ENCODE data around the gene KDF1.
A peak's percentile ranks its signal among the peaks of the same experiment; 100 is the strongest.
"Not testable (repeated sequence)": the region's sequence is repeated elsewhere in the genome, so short reads cannot be mapped to it uniquely, and the experiment has no call there.

The KDF1 gene

DNA sequence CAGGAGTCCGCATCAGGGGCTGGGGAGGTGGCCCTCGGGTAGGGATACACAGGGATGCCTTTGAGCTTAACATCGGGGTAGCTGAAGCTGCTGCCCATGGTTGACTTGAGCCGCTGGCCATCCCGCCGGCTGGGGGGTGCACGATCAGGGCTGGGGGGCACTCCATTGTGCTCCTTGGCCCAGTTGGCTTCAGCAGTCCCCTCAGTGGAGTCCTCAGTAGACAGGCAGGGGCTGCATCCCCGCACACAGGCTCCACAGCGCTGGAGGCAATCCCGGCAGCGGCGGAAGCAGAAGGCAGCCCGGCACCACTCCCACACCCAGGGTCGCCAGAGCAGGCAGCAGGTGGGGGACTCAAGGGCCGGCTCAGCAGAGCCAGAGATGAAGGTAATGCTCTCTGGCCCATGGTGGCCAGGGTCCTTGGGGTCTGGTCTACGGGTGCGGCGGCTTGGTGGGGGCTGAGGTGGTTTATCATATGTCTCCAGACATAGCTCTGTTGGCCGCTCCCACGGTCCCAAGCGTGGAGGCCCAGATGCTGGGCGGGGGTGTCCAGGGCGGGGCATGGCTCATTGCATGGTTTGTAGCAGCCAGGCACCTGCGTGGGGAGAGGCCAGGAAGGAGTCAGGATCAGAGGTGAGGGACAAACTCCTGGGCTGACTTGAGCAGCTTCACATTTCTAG, 8.3 kb downstream of the KDF1 start:
- DNase-seq (ENCODE audit: low read depth, low spot score): no peak
- no peak overlapping the region for H3K4me3 ChIP-seq
- TF ChIP-seq EZH2 (IDR thresholded peaks at IDR 0.05) (no peak), FOXP2 (optimal IDR thresholded peaks at IDR 0.05; ENCODE audit: control extremely low read depth, extremely low read length, insufficient read depth) (no peak), POLR2AphosphoS5 (IDR thresholded peaks at IDR 0.05; ENCODE audit: borderline replicate concordance, low read depth, low read length) (no peak)
- peaks cover 1% of the 10 kb centered on the region; the same call in 1 of the 2 replicates for H3K36me3 ChIP-seq (ENCODE audit: insufficient read depth, low read length)
- no peak overlapping the region for H3K27ac ChIP-seq
- H3K9me3 ChIP-seq (ENCODE audit: low read depth, low read length): no peaks in the 10 kb centered on the region
- no peak overlapping the region for H3K9ac ChIP-seq (ENCODE audit: insufficient read length)

DNA sequence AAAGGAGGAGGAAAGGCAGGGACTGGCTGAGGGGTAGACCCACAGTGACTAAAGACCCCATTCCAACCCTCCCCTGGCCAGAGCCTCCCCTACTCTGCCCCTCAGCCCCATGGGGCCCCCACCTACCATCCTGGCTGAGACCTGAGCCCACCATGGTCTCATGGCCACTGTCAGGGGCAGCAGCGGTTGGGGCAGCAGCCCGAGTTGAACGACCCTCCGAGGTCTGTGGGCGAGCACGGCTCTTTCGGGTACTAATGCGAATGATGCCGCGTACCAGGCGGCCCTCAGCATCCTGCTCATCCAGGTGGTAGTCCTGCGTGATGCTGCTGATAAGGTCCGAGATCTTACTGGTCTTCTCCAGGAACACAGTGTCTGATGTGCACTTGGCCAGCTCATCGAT, 9.1 kb downstream of the KDF1 start:
- no peak overlapping the region for H3K27ac ChIP-seq

DNA sequence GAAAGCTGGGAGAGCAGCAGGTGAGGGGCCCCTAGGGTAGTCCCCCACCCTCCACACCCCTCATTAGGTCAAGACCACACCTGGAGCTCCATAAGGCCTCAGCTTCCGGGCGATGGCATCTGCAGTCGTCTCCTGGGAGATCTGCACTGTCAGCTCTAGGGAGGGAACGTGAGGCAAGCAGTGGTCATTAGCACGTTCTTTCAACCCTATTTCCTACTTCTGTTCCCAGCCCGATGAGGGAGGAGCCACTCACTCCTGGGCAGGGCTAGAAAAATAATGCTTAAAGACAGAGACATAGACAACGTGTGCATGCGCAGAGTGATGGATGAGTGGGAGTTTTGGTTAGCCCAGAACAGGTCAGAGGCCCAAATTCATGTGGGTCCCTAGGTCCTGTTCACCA, 9.7 kb downstream of the KDF1 start:
- Histone ChIP-seq H3K27ac (no peak overlapping the region), H3K9me3 (ENCODE audit: low read depth, low read length) (no peaks in the 10 kb centered on the region), H3K9ac (ENCODE audit: insufficient read length) (no peak overlapping the region), H3K36me3 (ENCODE audit: insufficient read depth, low read length) (peaks cover 15% of the 10 kb centered on the region), H3K4me3 (no peak overlapping the region)
- no peak for DNase-seq (ENCODE audit: low read depth, low spot score)
- TF ChIP-seq FOXP2 (optimal IDR thresholded peaks at IDR 0.05; ENCODE audit: control extremely low read depth, extremely low read length, insufficient read depth) (no peak), POLR2AphosphoS5 (IDR thresholded peaks at IDR 0.05; ENCODE audit: borderline replicate concordance, low read depth, low read length) (no peak), EZH2 (IDR thresholded peaks at IDR 0.05) (no peak)

More for the DNA sequence above, 9.1 kb downstream of the KDF1 start:
- Histone ChIP-seq H3K4me3 (no peak overlapping the region), H3K36me3 (ENCODE audit: insufficient read depth, low read length) (peaks cover 8% of the 10 kb centered on the region; the same call in 1 of the 2 replicates), H3K9me3 (ENCODE audit: low read depth, low read length) (no peaks in the 10 kb centered on the region), H3K9ac (ENCODE audit: insufficient read length) (no peak overlapping the region)
- TF ChIP-seq POLR2AphosphoS5 (IDR thresholded peaks at IDR 0.05; ENCODE audit: borderline replicate concordance, low read depth, low read length) (no peak), FOXP2 (optimal IDR thresholded peaks at IDR 0.05; ENCODE audit: control extremely low read depth, extremely low read length, insufficient read depth) (no peak), EZH2 (IDR thresholded peaks at IDR 0.05) (no peak)
- no peak for DNase-seq (ENCODE audit: low read depth, low spot score)

DNA sequence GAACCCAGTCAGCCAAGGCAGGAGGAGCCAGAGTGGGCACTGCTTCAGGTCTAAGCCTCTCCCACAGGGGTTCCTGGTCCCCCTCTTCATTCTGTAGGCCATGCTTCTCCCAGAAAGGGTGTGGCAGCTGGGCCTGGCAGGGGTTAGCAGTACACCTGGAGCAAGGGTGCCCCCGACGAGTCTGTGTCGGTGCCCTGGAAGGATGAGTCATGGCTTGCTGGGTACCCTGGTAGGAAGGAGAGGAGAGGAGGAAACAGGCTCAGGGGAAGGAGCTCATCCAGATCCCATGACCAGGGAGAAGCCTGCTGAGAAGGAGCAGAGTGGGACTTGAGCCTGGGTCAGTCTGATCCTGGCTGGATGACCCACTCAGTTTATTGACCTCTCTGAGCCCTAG, 10.3 kb downstream of the KDF1 start:
- no peak overlapping the region for H3K4me3 ChIP-seq
- H3K36me3 ChIP-seq (ENCODE audit: insufficient read depth, low read length): peaks cover 21% of the 10 kb centered on the region
- no peak overlapping the region for H3K9ac ChIP-seq (ENCODE audit: insufficient read length)
- H3K9me3 ChIP-seq (ENCODE audit: low read depth, low read length): no peaks in the 10 kb centered on the region
- no peak for DNase-seq (ENCODE audit: low read depth, low spot score)
- H3K27ac ChIP-seq: no peak overlapping the region
- TF ChIP-seq POLR2AphosphoS5 (IDR thresholded peaks at IDR 0.05; ENCODE audit: borderline replicate concordance, low read depth, low read length) (no peak; the same call in 1 of the 2 replicates), EZH2 (IDR thresholded peaks at IDR 0.05) (no peak), FOXP2 (optimal IDR thresholded peaks at IDR 0.05; ENCODE audit: control extremely low read depth, extremely low read length, insufficient read depth) (no peak)

DNA sequence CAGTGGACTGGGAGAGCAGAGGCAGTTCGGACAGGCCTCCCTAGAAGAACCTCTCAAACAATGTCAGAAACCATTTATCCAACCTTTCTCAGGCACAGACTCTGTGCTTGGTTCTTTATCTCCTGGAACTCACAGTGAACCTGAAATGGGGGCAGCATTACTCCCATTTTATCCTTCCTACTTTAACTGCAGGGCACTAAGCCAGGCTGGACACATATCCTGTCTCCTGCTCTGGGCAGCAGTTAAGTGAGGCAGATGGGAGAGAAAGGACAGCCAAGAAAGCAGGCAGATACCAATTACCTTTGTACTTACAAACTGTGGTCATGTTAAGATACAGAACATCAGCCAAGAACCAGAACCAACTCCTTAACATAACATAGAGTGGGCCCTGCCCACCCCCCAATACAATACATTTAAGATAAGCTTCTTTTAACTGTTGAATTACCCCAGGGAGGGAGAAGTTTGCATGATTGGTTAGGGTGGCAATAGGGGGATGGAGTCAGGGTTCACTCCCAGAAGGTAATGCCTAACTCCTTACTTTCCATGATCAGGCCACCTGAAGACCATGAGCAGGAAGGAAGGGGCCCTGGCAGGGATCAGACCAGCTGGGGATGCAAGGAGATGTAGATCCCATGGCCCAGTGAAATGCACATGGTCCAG, 10.9 kb downstream of the KDF1 start:
- H3K4me3 ChIP-seq: no peak overlapping the region
- no peak overlapping the region for H3K27ac ChIP-seq
- DNase-seq (ENCODE audit: low read depth, low spot score): no peak
- H3K9me3 ChIP-seq (ENCODE audit: low read depth, low read length): no peaks in the 10 kb centered on the region
- no peak overlapping the region for H3K9ac ChIP-seq (ENCODE audit: insufficient read length)
- TF ChIP-seq EZH2 (IDR thresholded peaks at IDR 0.05) (no peak), POLR2AphosphoS5 (IDR thresholded peaks at IDR 0.05; ENCODE audit: borderline replicate concordance, low read depth, low read length) (0 out of 2 replicates have a peak, but pooled peaks have one; percentile 16)
- H3K36me3 ChIP-seq (ENCODE audit: insufficient read depth, low read length): peaks cover 22% of the 10 kb centered on the region

DNA sequence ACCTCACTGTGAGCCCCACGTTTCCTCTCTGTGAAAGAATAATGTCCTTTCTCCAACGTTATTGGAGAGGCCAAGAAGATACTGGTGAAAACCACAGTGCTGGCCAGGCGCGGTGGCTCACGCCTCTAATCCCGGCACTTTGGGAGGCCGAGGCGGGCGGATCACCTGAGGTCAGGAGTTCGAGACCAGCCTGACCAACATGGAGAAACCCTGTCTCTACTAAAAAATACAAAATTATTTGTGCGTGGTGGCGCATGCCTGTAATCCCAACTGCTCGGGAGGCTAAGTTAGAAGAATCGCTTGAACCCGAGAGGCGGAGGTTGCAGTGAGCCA, 11.6 kb downstream of the KDF1 start:
- peaks cover 26% of the 10 kb centered on the region for H3K36me3 ChIP-seq (ENCODE audit: insufficient read depth, low read length)
- H3K9ac ChIP-seq (ENCODE audit: insufficient read length); H3K4me3 ChIP-seq; H3K27ac ChIP-seq; H3K9me3 ChIP-seq (ENCODE audit: low read depth, low read length); DNase-seq (ENCODE audit: low read depth, low spot score): not testable (repeated sequence)

DNA sequence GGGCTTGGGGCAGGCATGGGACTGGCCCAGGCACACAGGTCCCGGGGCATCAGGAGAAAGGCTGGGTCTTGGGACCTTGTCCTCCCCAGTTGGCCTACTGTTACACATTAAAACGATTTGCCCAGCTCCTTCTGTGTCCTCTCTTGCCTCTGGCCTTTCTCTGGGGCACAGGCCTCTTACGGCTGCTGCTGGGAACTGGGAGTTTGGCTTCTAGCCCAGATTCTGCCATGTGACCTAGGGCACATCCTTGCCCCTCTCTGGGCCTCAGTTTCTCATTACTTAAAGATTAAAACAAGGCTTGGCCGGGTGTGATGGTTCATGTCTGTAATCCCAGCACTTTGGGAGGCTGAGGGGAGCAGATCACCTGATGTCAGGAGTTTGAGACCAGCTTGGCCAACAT, 14.0 kb downstream of the KDF1 start:
- Histone ChIP-seq H3K4me3 (no peak overlapping the region), H3K27ac (no peak overlapping the region), H3K36me3 (ENCODE audit: insufficient read depth, low read length) (peaks cover 50% of the 10 kb centered on the region), H3K9me3 (ENCODE audit: low read depth, low read length) (no peaks in the 10 kb centered on the region), H3K9ac (ENCODE audit: insufficient read length) (no peak overlapping the region)
- no peak for DNase-seq (ENCODE audit: low read depth, low spot score)
- TF ChIP-seq FOXP2 (optimal IDR thresholded peaks at IDR 0.05; ENCODE audit: control extremely low read depth, extremely low read length, insufficient read depth) (no peak), POLR2AphosphoS5 (IDR thresholded peaks at IDR 0.05; ENCODE audit: borderline replicate concordance, low read depth, low read length) (no peak), EZH2 (IDR thresholded peaks at IDR 0.05) (no peak)

DNA sequence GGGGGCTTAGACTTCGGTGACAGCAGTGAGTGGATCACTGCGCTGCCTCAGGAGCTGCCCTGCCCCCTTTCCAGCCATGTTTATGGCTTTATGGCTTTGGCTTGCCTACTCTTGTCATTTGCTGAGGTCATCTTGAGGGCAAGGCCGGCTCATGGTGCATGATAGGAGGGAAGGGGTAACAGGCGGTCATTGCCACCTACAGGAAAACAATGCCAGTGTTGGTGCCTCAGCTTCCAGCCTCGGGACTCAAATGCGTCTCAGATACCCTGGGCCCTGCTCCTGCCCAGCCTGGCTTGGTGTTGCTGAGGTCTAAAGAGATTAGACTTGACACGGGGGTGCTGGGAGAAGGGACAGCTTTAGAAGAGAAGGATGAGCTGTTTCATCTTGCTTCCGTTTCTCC, 14.5 kb downstream of the KDF1 start:
- Histone ChIP-seq H3K27ac (no peak overlapping the region), H3K9me3 (ENCODE audit: low read depth, low read length) (no peaks in the 10 kb centered on the region), H3K9ac (ENCODE audit: insufficient read length) (no peak overlapping the region), H3K4me3 (no peak overlapping the region), H3K36me3 (ENCODE audit: insufficient read depth, low read length) (peaks cover 52% of the 10 kb centered on the region)
- no peak for DNase-seq (ENCODE audit: low read depth, low spot score)
- TF ChIP-seq FOXP2 (optimal IDR thresholded peaks at IDR 0.05; ENCODE audit: control extremely low read depth, extremely low read length, insufficient read depth): no peak
- no peak for TF ChIP-seq EZH2 (IDR thresholded peaks at IDR 0.05)
- TF ChIP-seq POLR2AphosphoS5 (IDR thresholded peaks at IDR 0.05; ENCODE audit: borderline replicate concordance, low read depth, low read length): no peak

DNA sequence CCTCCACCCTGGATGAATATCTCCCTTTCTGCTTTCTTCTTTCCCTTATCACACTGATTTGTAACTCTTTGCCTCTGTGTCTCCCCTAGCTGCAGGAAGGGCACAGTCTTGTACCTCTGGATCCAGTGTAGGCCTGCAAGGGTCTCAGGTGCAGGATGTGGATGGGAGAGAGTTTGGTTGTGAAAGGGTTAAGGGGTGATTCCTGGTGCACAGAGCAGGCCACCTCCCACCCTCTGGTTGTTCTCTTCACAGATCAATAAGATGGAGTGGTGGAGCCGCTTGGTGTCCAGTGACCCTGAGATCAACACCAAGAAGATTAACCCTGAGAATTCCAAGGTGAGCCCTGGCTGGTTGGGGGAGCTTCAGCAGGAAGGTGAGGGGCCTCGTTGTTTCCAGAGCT, 15.1 kb downstream of the KDF1 start:
- Histone ChIP-seq H3K9me3 (ENCODE audit: low read depth, low read length) (no peaks in the 10 kb centered on the region), H3K36me3 (ENCODE audit: insufficient read depth, low read length) (peaks cover 52% of the 10 kb centered on the region), H3K27ac (no peak overlapping the region)

More for the DNA sequence above, 15.1 kb downstream of the KDF1 start:
- TF ChIP-seq FOXP2 (optimal IDR thresholded peaks at IDR 0.05; ENCODE audit: control extremely low read depth, extremely low read length, insufficient read depth) (no peak), EZH2 (IDR thresholded peaks at IDR 0.05) (no peak), POLR2AphosphoS5 (IDR thresholded peaks at IDR 0.05; ENCODE audit: borderline replicate concordance, low read depth, low read length) (no peak)
- no peak overlapping the region for H3K9ac ChIP-seq (ENCODE audit: insufficient read length)
- no peak overlapping the region for H3K4me3 ChIP-seq
- no peak for DNase-seq (ENCODE audit: low read depth, low spot score)

Data from SK-N-MC (cell line).